ENCODE data around the gene SOX9.
A peak's percentile ranks its signal among the peaks of the same experiment; 100 is the strongest.

Gene SOX9

DNA sequence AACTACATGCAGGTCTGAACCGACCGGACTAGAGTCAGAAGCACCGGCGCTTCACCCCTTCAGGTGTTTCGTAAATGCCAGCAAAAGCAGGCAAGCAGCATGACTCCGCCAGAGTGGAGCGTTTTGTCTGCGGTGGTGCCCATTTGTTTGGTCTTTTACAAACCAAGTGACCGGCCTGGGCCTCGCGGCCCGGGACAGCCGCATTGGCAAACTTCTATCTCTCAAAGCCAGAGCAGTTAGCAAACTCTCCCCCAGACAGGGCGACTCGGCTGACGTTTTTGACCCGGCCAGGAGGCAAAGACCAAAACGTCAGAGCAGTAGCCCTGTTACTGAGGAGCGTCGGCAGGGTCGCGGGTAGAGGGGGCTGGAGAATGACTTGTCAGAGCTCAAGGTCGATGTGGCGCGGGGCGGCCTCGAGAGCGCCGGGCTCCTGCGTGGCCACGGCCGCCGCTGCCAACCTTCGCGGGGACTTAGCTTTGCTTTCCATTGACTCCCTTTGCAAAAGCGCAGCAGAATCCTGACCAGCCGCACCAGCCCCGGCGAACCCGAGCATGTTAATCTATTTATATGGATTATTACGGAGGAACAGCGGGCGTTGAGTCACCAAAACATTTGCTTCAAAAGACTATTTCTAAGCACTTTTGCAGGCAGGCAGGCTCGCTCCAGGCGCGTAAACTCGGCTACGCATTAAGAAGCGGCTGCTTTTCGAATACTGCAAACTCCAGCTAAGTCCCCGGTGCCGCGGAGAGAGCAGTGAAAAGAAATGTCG is 763 bp upstream of the SOX9 start:
- TF ChIP-seq, protein P1, sequence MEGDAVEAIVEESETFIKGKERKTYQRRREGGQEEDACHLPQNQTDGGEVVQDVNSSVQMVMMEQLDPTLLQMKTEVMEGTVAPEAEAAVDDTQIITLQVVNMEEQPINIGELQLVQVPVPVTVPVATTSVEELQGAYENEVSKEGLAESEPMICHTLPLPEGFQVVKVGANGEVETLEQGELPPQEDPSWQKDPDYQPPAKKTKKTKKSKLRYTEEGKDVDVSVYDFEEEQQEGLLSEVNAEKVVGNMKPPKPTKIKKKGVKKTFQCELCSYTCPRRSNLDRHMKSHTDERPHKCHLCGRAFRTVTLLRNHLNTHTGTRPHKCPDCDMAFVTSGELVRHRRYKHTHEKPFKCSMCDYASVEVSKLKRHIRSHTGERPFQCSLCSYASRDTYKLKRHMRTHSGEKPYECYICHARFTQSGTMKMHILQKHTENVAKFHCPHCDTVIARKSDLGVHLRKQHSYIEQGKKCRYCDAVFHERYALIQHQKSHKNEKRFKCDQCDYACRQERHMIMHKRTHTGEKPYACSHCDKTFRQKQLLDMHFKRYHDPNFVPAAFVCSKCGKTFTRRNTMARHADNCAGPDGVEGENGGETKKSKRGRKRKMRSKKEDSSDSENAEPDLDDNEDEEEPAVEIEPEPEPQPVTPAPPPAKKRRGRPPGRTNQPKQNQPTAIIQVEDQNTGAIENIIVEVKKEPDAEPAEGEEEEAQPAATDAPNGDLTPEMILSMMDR (IDR thresholded peaks at IDR 0.05) = no peak
- peaks cover 0 to 20% (median 0%) of the 10 kb centered on the region in 3 donors for H3K36me3 ChIP-seq
- peak; percentile 40 to 70 for DNase-seq
- intact Hi-C loops (cut with DNase I; ENCODE audit: low total_unique reads) = loop anchor here (10.0 kb wide), 1 partner anchor 155 kb away; no protein-coding TSS in a partner anchor
- H3K4me1 ChIP-seq = peaks cover 0 to 60% (median 44%) of the 10 kb centered on the region in 4 donors
- peaks cover 0 to 41% of the 10 kb centered on the region in 2 donors for H3K27me3 ChIP-seq
- peak overlapping the region; percentile 59 to 70 for H3K27ac ChIP-seq
- H3K4me3 ChIP-seq = peak overlapping the region; percentile 51 to 69
- H3K9me3 ChIP-seq = no peaks in the 10 kb centered on the region

DNA sequence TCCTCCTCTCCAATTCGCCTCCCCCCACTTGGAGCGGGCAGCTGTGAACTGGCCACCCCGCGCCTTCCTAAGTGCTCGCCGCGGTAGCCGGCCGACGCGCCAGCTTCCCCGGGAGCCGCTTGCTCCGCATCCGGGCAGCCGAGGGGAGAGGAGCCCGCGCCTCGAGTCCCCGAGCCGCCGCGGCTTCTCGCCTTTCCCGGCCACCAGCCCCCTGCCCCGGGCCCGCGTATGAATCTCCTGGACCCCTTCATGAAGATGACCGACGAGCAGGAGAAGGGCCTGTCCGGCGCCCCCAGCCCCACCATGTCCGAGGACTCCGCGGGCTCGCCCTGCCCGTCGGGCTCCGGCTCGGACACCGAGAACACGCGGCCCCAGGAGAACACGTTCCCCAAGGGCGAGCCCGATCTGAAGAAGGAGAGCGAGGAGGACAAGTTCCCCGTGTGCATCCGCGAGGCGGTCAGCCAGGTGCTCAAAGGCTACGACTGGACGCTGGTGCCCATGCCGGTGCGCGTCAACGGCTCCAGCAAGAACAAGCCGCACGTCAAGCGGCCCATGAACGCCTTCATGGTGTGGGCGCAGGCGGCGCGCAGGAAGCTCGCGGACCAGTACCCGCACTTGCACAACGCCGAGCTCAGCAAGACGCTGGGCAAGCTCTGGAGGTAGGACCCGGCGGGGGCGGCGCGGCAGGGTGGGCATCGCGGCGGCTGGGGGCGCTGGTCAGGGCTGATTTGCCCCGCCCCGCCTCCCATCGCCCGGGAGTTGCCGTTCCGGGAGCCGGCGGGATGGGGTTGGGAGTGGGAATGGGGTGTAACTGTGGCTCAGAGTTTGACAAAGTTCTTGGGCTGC is 567 bp downstream of the SOX9 start:
- H3K27ac ChIP-seq = peak overlapping the region; percentile 28 to 70
- peaks cover 0 to 60% (median 44%) of the 10 kb centered on the region in 4 donors for H3K4me1 ChIP-seq

DNA sequence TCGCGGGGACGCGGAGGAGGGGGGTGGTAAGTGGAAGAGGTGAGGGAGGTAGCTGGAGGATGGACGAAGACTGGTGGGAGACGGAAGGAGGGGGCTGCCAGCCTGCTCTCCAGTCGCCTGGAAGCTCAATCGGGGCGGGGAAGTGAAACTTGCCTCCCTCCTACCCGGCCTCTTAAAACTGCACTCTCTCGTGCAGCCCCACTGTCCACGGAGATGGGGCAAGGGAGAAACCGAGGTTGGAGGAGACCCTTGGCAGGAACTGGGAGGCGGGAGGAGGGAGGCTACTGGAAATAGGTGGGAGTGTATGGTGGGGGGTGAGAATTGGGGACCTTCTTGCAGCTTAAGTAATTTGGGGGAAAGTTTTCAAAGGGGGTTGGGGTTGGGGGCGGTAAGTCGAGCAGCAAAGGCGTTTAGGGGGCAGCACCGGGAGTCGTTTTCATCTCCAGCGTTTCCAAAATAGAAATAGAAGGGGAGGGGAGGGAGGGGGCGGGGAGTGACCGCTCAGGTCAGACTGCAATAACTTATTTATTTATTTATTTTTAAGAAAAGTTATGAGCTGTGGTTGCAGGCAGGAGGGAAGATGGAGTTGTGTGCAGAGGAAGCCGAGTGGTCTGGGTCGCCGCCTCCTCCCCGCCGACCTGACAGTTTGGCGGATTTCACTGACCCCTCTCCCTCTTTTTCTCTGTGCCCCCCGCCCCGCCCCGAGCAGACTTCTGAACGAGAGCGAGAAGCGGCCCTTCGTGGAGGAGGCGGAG is 1.4 kb downstream of the SOX9 start:
- Histone ChIP-seq H3K4me1 (peaks cover 0 to 53% (median 40%) of the 10 kb centered on the region in 4 donors), H3K27ac (peak overlapping the region; percentile 28 to 70)
- TF ChIP-seq, protein P1 (IDR thresholded peaks at IDR 0.05) = no peak

More for the DNA sequence above, 567 bp downstream of the SOX9 start:
- peak in 1 of 2 donors; percentile 71 for DNase-seq
- intact Hi-C loops (cut with DNase I; ENCODE audit: low total_unique reads) = no loop called here
- Histone ChIP-seq H3K9me3 (no peaks in the 10 kb centered on the region), H3K4me3 (peak overlapping the region; percentile 51 to 69), H3K27me3 (peaks cover 0 to 34% of the 10 kb centered on the region in 2 donors), H3K36me3 (peaks cover 0 to 20% (median 0%) of the 10 kb centered on the region in 3 donors)
- TF ChIP-seq, protein P1 (IDR thresholded peaks at IDR 0.05) = no peak

DNA sequence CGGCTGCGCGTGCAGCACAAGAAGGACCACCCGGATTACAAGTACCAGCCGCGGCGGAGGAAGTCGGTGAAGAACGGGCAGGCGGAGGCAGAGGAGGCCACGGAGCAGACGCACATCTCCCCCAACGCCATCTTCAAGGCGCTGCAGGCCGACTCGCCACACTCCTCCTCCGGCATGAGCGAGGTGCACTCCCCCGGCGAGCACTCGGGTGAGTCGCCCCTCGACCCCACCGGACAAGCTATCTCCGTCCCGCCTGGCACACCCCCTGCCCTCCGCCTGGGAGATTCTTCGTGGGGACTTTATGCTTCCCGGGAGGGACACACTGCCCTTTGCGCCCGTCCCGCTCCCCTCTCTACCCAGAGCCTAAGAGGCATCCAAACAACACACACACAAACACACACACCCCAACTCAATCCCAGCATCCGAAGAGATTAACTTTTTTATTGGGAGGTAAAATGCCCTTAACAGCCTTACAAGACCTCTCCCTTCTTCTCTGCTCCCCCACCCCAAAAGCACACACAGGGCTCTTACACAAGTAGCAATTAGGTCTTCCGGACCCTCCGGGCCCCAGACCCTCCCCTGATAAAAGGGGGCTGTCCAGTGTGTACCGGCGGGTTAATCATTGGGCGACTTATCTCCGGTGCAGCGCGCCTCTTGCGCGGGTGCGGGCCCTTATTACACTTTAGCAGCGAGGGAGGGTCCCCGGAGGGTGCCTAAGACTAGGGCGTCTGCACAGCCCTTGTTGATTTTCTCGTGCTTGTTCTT is 2.1 kb downstream of the SOX9 start:
- Histone ChIP-seq H3K4me3 (peak overlapping the region; percentile 51 to 69), H3K27me3 (peaks cover 0 to 18% of the 10 kb centered on the region in 2 donors), H3K36me3 (peaks cover 0 to 20% (median 0%) of the 10 kb centered on the region in 3 donors), H3K9me3 (no peaks in the 10 kb centered on the region), H3K4me1 (peaks cover 0 to 45% (median 33%) of the 10 kb centered on the region in 4 donors), H3K27ac (no peak overlapping the region)
- TF ChIP-seq, protein P1 (IDR thresholded peaks at IDR 0.05) = no peak
- DNase-seq = peak; percentile 35 to 71
- intact Hi-C loops (cut with DNase I; ENCODE audit: low total_unique reads) = no loop called here

More for the DNA sequence above, 1.4 kb downstream of the SOX9 start:
- peak overlapping the region; percentile 51 to 69 for H3K4me3 ChIP-seq
- no peaks in the 10 kb centered on the region for H3K9me3 ChIP-seq
- peaks cover 0 to 26% of the 10 kb centered on the region in 2 donors for H3K27me3 ChIP-seq
- intact Hi-C loops (cut with DNase I; ENCODE audit: low total_unique reads) = no loop called here
- DNase-seq = no peak
- peaks cover 0 to 20% (median 0%) of the 10 kb centered on the region in 3 donors for H3K36me3 ChIP-seq

Data from tibial artery (tissue), 4 donors.